Measurements from ENCODE around the gene GMDS. TPM values are rescaled to one million over a fixed set of nuclear protein-coding genes. Genes with fewer than 3 reads are reported as not detected.

GMDS gene
- total RNA-seq, 1 donor from 2014 or later: 30.1 TPM

DNA sequence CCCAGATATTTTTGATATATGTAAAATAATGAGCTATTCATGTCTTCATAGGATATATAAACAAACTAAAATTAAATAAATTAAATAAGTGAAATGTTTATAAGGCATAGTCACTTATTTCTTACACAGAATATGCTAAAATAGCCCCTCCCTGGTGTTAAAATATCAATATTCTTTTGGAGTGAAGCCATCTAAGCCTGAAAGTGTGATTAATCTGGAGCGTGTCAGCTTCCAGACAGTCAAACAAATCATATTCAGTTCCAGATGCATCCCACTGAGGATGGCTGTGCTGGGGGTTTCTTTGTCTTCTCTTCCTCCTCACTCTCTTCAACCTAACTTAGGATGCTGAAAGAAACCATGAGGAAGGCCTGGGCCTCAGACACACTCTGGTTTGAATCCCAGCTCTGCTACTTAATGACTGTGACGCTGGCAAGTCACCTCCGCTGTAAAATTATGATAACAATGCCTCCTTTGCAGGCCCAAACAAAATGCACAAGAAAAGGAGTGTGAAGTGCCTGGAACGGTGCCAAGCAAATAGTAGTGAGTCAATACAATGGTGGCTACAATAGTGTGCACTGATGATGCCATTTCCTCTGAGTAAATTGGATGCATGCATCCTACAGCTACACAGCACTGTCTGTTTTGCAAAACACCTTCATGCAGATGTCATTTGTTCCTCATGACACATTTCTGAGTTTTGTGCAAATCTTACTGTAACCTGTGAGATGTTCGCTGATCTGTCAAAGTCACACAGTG lies 474.3 kb downstream of the GMDS start:
- H3K4me3 Mint-ChIP-seq: no peak overlapping the region
- POLR2A ChIA-PET: no interaction called here

DNA sequence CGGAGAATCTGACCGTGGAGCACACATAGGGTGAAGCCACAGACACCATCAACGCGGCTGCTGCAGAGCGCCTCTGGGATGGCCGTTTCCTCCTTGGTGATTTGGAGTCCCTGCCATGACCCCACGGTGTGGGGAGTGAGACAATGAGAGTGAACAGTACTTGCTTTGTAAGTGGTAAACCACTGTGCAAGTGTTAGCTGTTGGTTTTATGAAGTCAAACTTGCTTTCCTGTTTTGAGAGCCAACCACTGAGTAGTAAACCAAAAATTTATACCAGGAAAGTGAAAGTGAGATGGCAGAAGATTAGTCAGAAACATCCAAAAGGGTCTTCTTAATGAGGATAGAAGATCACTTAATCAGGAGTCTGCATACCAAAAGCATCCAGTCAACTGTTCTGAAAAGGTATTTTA lies 475.0 kb downstream of the GMDS start:
- ChIA-PET CTCF (no interaction called here), POLR2A (no interaction called here)
- peaks cover 3% of the 10 kb centered on the region for H3K4me1 Mint-ChIP-seq
- ATAC-seq (ENCODE audit: low read depth): no peak
- H3K9me3 Mint-ChIP-seq: no peaks in the 10 kb centered on the region
- H3K27me3 Mint-ChIP-seq: no peaks in the 10 kb centered on the region
- H3K27ac Mint-ChIP-seq: no peak overlapping the region
- H3K4me3 Mint-ChIP-seq: no peak overlapping the region
- peaks cover 6% of the 10 kb centered on the region for H3K36me3 Mint-ChIP-seq (ENCODE audit: low read depth)
- no peak for DNase-seq
- intact Hi-C loops (cut with micrococcal nuclease): no loop called here
- TF ChIP-seq, protein P1, sequence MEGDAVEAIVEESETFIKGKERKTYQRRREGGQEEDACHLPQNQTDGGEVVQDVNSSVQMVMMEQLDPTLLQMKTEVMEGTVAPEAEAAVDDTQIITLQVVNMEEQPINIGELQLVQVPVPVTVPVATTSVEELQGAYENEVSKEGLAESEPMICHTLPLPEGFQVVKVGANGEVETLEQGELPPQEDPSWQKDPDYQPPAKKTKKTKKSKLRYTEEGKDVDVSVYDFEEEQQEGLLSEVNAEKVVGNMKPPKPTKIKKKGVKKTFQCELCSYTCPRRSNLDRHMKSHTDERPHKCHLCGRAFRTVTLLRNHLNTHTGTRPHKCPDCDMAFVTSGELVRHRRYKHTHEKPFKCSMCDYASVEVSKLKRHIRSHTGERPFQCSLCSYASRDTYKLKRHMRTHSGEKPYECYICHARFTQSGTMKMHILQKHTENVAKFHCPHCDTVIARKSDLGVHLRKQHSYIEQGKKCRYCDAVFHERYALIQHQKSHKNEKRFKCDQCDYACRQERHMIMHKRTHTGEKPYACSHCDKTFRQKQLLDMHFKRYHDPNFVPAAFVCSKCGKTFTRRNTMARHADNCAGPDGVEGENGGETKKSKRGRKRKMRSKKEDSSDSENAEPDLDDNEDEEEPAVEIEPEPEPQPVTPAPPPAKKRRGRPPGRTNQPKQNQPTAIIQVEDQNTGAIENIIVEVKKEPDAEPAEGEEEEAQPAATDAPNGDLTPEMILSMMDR (IDR thresholded peaks at IDR 0.05): no peak

More for the DNA sequence above, 474.3 kb downstream of the GMDS start:
- DNase-seq (no peak), ATAC-seq (ENCODE audit: low read depth) (no peak)
- TF ChIP-seq, protein P1 (IDR thresholded peaks at IDR 0.05): no peak
- intact Hi-C loops (cut with micrococcal nuclease): no loop called here
- Mint-ChIP-seq H3K27ac (no peak overlapping the region), H3K9me3 (no peaks in the 10 kb centered on the region), H3K27me3 (no peaks in the 10 kb centered on the region), H3K4me1 (peaks cover 3% of the 10 kb centered on the region), H3K36me3 (ENCODE audit: low read depth) (peaks cover 3% of the 10 kb centered on the region)
- CTCF ChIA-PET: no interaction called here

GRCh38 chr6:1767481-1768246 lies 477.7 kb downstream of the GMDS start:
- no peaks in the 10 kb centered on the region for H3K9me3 Mint-ChIP-seq
- peaks cover 5% of the 10 kb centered on the region for H3K36me3 Mint-ChIP-seq (ENCODE audit: low read depth)
- no peak overlapping the region for H3K27ac Mint-ChIP-seq

DNA sequence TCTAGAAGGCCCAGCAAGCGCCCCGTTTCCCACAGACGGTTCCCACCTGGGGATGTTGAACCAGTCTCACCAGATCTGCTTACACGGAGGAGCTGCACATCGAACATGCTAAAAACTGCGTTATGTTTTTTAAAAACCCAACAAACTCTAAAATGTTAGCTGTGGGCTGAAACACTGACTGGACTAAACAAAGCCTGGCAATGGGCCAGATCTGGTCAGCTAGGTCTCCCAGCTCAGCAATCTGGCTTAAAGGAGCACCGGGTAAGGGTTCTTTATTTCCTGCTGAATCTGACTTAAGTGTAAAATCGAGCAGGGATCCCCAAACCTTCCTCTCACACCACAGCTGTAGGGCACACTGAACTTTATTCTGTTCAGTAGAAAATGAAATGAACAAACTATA lies 478.8 kb downstream of the GMDS start:
- ChIA-PET POLR2A (no interaction called here), CTCF (no interaction called here)
- ATAC-seq (ENCODE audit: low read depth) (no peak), DNase-seq (no peak)
- no peaks in the 10 kb centered on the region for H3K4me1 Mint-ChIP-seq
- peaks cover 5% of the 10 kb centered on the region for H3K36me3 Mint-ChIP-seq (ENCODE audit: low read depth)
- TF ChIP-seq, protein P1 (IDR thresholded peaks at IDR 0.05): no peak
- intact Hi-C loops (cut with micrococcal nuclease): no loop called here
- no peak overlapping the region for H3K27ac Mint-ChIP-seq
- H3K27me3 Mint-ChIP-seq: no peaks in the 10 kb centered on the region
- no peak overlapping the region for H3K4me3 Mint-ChIP-seq
- H3K9me3 Mint-ChIP-seq: no peaks in the 10 kb centered on the region

More at GRCh38 chr6:1767481-1768246, 477.7 kb downstream of the GMDS start:
- Mint-ChIP-seq H3K27me3 (no peaks in the 10 kb centered on the region), H3K4me3 (no peak overlapping the region), H3K4me1 (no peaks in the 10 kb centered on the region)
- ChIA-PET CTCF (no interaction called here), POLR2A (no interaction called here)
- TF ChIP-seq, protein P1 (IDR thresholded peaks at IDR 0.05): no peak
- ATAC-seq (ENCODE audit: low read depth): no peak
- intact Hi-C loops (cut with micrococcal nuclease): no loop called here
- DNase-seq: no peak

- Mint-ChIP-seq H3K27ac (no peak overlapping the region), H3K9me3 (no peaks in the 10 kb centered on the region), H3K36me3 (ENCODE audit: low read depth) (peaks cover 5% of the 10 kb centered on the region), H3K4me3 (no peak overlapping the region), H3K4me1 (no peaks in the 10 kb centered on the region), H3K27me3 (no peaks in the 10 kb centered on the region)
- ChIA-PET CTCF (no interaction called here), POLR2A (no interaction called here)
- intact Hi-C loops (cut with micrococcal nuclease): no loop called here
- TF ChIP-seq, protein P1 (IDR thresholded peaks at IDR 0.05): no peak
- ATAC-seq (ENCODE audit: low read depth): no peak
- DNase-seq: no peak
Observed at GRCh38 chr6:1765160-1765903, 480.1 kb downstream of the GMDS start.
